ENCODE measurements around the gene FBXO31.

FBXO31 gene

DNA sequence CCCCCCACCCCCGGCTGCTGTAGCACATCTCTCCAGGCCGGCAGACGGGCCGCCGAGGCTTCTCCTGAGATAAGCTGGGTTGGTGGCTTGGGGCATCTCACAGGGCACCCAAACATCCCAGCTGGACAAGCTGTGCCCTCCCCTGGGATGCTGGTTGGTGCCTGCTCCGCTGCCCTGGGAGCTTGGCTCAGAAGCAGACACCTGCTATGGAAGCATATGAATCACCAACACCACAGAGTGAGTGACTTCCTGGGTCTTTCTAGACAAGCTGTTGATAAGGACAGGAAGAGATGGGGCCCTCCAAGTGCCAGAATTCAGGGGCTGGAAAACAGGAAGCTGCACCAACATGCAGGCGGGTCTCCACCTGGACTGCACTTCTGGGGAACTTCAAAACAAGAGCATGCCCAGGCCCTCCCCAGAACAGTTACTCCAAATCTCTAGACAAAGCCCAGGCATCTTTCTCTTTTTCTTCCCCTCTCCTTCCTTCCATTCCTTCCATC, 80.1 kb downstream of the FBXO31 start:
- TF ChIP-seq, protein P1, sequence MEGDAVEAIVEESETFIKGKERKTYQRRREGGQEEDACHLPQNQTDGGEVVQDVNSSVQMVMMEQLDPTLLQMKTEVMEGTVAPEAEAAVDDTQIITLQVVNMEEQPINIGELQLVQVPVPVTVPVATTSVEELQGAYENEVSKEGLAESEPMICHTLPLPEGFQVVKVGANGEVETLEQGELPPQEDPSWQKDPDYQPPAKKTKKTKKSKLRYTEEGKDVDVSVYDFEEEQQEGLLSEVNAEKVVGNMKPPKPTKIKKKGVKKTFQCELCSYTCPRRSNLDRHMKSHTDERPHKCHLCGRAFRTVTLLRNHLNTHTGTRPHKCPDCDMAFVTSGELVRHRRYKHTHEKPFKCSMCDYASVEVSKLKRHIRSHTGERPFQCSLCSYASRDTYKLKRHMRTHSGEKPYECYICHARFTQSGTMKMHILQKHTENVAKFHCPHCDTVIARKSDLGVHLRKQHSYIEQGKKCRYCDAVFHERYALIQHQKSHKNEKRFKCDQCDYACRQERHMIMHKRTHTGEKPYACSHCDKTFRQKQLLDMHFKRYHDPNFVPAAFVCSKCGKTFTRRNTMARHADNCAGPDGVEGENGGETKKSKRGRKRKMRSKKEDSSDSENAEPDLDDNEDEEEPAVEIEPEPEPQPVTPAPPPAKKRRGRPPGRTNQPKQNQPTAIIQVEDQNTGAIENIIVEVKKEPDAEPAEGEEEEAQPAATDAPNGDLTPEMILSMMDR (conservative IDR thresholded peaks at IDR 0.05), result no peak
- no peak overlapping the region for H3K27ac ChIP-seq

DNA sequence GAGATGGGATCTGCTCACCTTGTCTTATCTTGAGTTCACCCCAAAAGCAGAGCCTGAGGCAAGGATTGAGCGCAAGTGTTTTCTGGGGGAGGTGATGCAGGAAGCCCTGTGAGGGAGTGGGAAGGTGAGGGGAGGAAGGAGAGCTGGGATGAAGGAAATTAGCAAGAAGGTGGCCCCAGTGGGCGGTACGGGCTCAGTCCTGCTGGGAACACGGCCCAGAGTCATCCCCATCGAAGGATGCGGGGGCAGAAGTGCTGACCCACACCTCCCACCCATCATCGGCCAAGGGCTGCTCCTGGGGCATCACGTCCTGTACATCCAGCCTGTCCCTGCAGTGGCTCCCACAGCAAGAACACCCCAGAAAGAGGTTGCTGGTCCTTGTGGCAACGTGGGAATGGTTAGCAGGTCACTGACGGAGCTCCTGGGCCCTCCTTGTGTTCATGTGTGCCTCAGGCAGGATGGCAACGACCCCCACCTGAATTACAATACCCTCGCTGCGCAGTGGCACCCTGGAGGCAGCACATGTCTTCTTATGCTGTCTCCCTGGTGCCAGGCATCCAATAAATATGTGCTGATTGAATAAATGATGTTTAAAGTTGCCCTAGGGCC, 84.6 kb downstream of the FBXO31 start:
- H3K27ac ChIP-seq, result no peak overlapping the region
- TF ChIP-seq, protein P1 (conservative IDR thresholded peaks at IDR 0.05), result no peak

DNA sequence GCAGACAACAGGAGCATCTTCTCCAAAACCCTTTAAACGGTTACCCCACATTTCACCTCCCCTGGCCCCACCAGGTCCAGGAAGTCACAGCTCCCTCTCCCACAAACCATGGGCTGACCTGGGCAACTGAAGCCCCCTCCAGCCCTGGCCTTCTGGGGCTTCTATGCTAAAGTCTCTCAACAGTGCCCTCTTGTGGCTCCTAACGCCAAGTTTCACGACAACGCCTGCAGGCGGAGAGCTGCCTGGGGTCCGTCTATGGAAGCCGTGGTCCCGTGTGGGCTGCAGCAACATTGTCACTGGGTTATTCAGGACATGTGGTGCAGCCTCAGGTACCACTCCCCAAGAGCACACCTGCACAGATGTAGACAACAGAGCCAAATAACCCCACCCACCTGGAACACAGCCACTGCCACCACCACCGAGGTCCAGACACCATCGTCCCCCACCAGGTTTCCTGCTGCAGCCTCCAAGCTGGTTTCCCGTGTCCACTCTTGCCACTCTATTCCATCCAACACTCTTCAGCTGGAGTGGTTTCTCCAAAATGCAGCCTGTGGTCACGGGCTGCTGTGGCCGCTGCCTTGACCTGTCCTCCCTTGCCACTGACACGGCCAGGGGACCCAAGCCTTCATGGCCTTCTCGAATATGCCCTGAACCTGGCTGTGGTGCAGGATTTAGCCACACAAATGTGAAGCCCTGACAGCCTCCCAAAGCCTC, 85.5 kb downstream of the FBXO31 start:
- H3K27ac ChIP-seq, result no peak overlapping the region

DNA sequence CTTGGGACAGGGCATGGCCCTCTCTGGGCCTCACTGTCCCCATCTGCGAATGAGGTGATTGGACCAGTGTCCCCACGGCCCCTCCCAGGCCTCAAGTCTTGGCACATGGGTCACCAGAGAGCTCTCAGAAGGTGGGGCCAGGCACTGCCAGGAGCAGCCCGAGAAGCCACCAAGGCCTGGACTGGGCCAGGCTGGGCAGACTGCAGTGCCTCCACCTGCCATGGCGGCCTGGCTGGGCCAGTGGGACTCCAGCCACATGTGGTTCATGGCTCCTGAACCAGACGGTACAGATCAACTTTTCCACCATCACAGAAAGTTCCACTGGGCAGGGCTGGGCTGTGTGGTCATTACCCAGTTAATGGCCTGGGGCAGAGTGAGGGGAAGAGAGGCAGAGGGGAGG, 86.2 kb downstream of the FBXO31 start:
- no peak overlapping the region for H3K27ac ChIP-seq
- TF ChIP-seq, protein P1 (conservative IDR thresholded peaks at IDR 0.05), result no peak

More for the DNA sequence above, 85.5 kb downstream of the FBXO31 start:
- TF ChIP-seq, protein P1 (conservative IDR thresholded peaks at IDR 0.05), result peak; percentile 40

DNA sequence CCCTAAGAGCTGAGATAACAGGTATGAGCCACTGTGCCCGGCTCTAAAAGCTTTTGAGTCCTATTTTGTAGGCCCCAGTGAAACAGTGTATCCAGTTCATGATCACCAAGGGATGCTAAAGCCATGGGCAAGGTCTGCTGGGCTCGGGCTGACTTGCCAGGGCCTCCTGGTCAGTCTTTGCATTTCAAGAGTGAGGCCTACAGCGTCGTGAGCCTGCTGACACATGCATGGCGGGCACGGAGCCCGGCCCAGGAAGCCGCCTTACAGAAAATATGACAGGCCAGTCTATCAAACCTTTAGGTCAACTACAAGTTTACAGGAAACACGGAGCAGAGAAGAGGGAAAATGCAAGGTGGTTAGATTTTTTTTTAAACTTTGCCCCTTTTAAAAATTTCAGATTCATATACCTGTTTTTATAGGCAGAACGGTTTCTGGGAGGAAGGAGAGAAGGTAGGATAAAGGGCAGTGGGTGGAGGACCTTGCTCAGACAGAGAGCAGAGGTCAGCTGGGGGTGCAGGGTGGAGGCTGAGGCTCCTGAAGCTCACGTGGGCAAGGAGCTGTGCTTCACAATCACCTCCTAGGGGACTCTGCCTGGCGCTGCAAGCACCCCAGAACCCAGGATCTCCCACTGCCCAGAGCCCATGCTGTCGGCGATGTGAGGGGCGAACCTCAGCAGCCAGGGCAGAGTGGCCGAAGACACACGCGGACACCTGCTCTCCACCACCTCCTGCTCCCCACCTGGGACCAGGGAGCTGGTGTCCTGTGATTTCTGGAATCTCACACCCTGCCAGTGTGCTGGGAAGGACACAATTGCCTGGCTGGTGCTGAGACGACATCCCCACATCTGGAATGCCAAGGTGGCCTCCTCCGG, 87.7 kb downstream of the FBXO31 start:
- TF ChIP-seq, protein P1 (conservative IDR thresholded peaks at IDR 0.05), result no peak
- no peak overlapping the region for H3K27ac ChIP-seq

DNA sequence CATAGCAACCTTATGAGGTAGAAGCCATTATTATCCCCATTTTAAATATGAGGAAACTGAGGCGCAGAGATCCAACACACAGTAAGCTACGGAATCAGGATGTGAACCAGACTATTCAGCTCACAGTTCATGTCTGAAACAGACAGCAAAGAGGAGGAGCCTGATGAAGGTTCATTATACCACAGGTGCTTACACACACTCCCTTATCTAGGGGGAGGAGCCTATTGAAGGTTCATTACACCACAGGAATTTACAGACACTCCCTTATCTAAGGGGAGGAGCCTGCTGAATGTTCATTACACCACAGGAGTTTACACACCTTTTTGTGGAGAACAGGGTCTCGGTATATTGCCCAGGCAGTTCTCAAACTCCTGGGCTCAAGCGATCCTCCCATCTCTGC, 88.3 kb downstream of the FBXO31 start:
- no peak overlapping the region for H3K27ac ChIP-seq
- TF ChIP-seq, protein P1 (conservative IDR thresholded peaks at IDR 0.05), result no peak

DNA sequence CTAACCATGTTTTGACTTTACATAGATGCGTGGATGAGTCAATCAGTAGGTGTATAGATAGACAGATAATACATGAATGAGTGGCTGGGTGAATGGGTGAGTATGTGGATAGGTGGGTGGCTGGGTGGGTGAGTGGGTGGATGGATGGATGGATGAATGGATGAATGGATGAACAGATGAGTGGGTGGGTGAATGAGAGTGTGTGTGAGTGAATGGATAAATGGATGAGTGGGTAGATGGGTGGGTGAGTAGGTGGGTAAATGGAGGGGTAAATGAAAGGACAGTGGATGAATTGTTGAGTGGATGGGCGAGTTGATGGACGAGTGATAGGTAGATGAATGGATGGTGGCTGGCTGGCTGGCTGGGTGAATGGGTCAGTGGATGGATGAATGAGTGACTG, 89.6 kb downstream of the FBXO31 start:
- TF ChIP-seq, protein P1 (conservative IDR thresholded peaks at IDR 0.05), result no peak
- no peak overlapping the region for H3K27ac ChIP-seq
